Neural progenitor cell (in vitro differentiated cells): ENCODE measurements around the gene ASIC3. TPM values are rescaled to one million over a fixed set of nuclear protein-coding genes. Genes with fewer than 3 reads are reported as not detected.
"Not testable (repeated sequence)": the region's sequence is repeated elsewhere in the genome, so short reads cannot be mapped to it uniquely, and the experiment has no call there.

Experiments
- DNase-seq: peaks from one replicate; pipeline ENCODE4 v3.0.0-alpha.2; 2016; ENCODE audit warnings: low spot score
- H2AFZ ChIP-seq: fragments of 200-600 bp; sonication (generic); replicated peaks from 2 replicates; pipeline ENCODE4 v1.6.1; 2016; ENCODE audit warnings: antibody characterized with exemption
- H3F3A ChIP-seq: fragments of 200-600 bp; sonication (generic); 2 replicates; pipeline ENCODE4 v1.6.1; 2016; ENCODE audit warnings: antibody characterized with exemption, low read depth
- H3K27ac ChIP-seq: fragments of 200-600 bp; sonication (generic); 2 replicates; pipeline ENCODE4 v1.5.1; 2016; ENCODE audit warnings: mild to moderate bottlenecking
- H3K27me3 ChIP-seq: fragments of 200-600 bp; sonication (generic); 2 replicates; pipeline ENCODE4 v1.6.1; 2016; ENCODE audit warnings: mild to moderate bottlenecking, moderate library complexity
- H3K36me3 ChIP-seq: fragments of 200-600 bp; sonication (generic); 2 replicates; pipeline ENCODE4 v1.5.1; 2016
- H3K4me1 ChIP-seq: fragments of 200-600 bp; sonication (generic); 2 replicates; pipeline ENCODE4 v1.6.1; 2016; ENCODE audit warnings: mixed run types
- H3K4me2 ChIP-seq: fragments of 200-600 bp; sonication (generic); 2 replicates; pipeline ENCODE4 v1.6.1; 2016
- H3K4me3 ChIP-seq: fragments of 200-600 bp; sonication (generic); 2 replicates; pipeline ENCODE4 v1.5.1; 2016
- H3K79me2 ChIP-seq: fragments of 200-600 bp; sonication (generic); 2 replicates; pipeline ENCODE4 v1.6.1; 2016; ENCODE audit warnings: low read depth
- H3K9ac ChIP-seq: fragments of 200-600 bp; sonication (generic); 2 replicates; pipeline ENCODE4 v1.6.1; 2016
- H3K9me3 ChIP-seq: fragments of 200-600 bp; sonication (generic); 2 replicates; pipeline ENCODE4 v1.5.1; 2016; ENCODE audit warnings: low read depth
- H4K20me1 ChIP-seq: fragments of 200-600 bp; sonication (generic); 2 replicates; pipeline ENCODE4 v1.6.1; 2016; ENCODE audit warnings: low read depth
- H3K27ac Mint-ChIP-seq: 3 replicates; pipeline ENCODE4 v1.8.0; 2021; ENCODE audit warnings: mixed read lengths
- H3K27me3 Mint-ChIP-seq: 2 replicates; pipeline ENCODE4 v1.8.0; 2022; ENCODE audit warnings: low read depth, mild to moderate bottlenecking, inconsistent platforms, moderate library complexity, mixed read lengths; ENCODE audit not compliant: insufficient read depth
- H3K36me3 Mint-ChIP-seq: 3 replicates; pipeline ENCODE4 v1.8.0; 2021; ENCODE audit warnings: mixed read lengths
- H3K4me1 Mint-ChIP-seq: 3 replicates; pipeline ENCODE4 v1.8.0; 2021; ENCODE audit warnings: mixed read lengths
- H3K4me3 Mint-ChIP-seq: 3 replicates; pipeline ENCODE4 v1.8.0; 2021; ENCODE audit warnings: mild to moderate bottlenecking, moderate library complexity, mixed read lengths
- H3K9me3 Mint-ChIP-seq: 3 replicates; pipeline ENCODE4 v1.8.0; 2020; ENCODE audit warnings: mixed read lengths
- EZH2 ChIP-seq: fragments of 200-600 bp; sonication (generic); IDR thresholded peaks from 2 replicates; pipeline ENCODE4 v1.6.1; 2017; ENCODE audit warnings: antibody characterized with exemption, mild to moderate bottlenecking, moderate library complexity
- EZH2phosphoT487 ChIP-seq: fragments of 200-600 bp; sonication (generic); IDR thresholded peaks from 2 replicates; pipeline ENCODE4 v1.6.1; 2017; ENCODE audit warnings: antibody characterized with exemption
- total RNA-seq: library from RNA; depleted of rRNA; stranded (reverse); fragments of >200 nt; gene quantifications from 2 replicates; pipeline ENCODE4 v1.2.3, GENCODE V29; 2015; ENCODE audit warnings: low replicate concordance
- TF ChIP-seq, protein P1 (sequence below): fragments of 200-600 bp; sonication (generic); IDR thresholded peaks from 2 replicates; pipeline ENCODE4 v1.5.1; 2017; ENCODE audit warnings: antibody characterized with exemption, mild to moderate bottlenecking

Gene ASIC3
- total RNA-seq, 1 donor from 2014 or later = not detected

DNA sequence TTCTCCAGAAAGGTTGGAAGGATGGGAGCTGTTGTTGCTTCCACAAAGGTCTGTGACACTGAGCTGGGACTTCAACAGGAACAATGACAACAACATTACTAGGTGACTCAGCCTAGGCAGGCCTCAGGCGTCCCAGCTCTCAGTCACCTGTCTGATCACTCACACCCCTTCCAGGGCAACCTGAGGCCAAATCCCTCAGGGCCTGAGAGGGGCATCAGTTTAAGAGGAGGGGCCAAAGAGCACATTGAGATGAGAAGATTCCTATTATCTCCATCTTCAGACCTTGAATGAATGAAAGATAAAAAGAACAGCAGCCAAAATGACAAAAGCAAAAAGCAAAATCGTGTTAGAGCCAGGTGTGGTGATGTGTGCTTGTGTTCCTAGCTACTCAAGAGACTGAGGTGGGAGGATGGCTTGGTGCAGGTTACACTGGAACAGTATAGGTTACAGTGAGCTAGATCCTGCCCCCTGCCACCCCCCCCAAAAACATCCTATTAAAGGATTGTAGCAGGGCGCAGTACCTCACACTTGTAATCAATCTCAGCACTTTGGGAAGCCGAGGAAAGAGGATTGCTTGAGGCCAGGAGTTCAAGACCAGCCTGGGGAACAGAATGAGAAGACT, 23.8 kb upstream of the ASIC3 start, which contains the start of gene ATG9B:
Gene ATG9B, minus strand, starts transcription at position 60 of the 622 bp plus-strand sequence. CDS start 71 bp downstream, outside the sequence.
- Mint-ChIP-seq H3K4me1 (peaks cover 60% of the 10 kb centered on the region), H3K27me3 (peaks cover 17% of the 10 kb centered on the region), H3K9me3 (no peaks in the 10 kb centered on the region), H3K4me3 (no peak within 1 kb of the TSS), H3K27ac (peak within 1 kb of the TSS; percentile 68), H3K36me3 (no peaks in the 10 kb centered on the region)
- Histone ChIP-seq H3F3A (peaks cover 37% of the 10 kb centered on the region), H3K4me1 (peaks cover 32% of the 10 kb centered on the region), H3K27ac (no peak within 1 kb of the TSS), H3K9me3 (no peaks in the 10 kb centered on the region), H3K79me2 (peaks cover 2% of the 10 kb centered on the region), H3K36me3 (no peaks in the 10 kb centered on the region), H3K4me2 (no peak within 1 kb of the TSS), H2AFZ (no peak within 1 kb of the TSS), H3K4me3 (no peak within 1 kb of the TSS), H3K27me3 (peaks cover 30% of the 10 kb centered on the region), H3K9ac (no peak within 1 kb of the TSS), H4K20me1 (no peaks in the 10 kb centered on the region)
- DNase-seq = no peak
- TF ChIP-seq, protein P1, sequence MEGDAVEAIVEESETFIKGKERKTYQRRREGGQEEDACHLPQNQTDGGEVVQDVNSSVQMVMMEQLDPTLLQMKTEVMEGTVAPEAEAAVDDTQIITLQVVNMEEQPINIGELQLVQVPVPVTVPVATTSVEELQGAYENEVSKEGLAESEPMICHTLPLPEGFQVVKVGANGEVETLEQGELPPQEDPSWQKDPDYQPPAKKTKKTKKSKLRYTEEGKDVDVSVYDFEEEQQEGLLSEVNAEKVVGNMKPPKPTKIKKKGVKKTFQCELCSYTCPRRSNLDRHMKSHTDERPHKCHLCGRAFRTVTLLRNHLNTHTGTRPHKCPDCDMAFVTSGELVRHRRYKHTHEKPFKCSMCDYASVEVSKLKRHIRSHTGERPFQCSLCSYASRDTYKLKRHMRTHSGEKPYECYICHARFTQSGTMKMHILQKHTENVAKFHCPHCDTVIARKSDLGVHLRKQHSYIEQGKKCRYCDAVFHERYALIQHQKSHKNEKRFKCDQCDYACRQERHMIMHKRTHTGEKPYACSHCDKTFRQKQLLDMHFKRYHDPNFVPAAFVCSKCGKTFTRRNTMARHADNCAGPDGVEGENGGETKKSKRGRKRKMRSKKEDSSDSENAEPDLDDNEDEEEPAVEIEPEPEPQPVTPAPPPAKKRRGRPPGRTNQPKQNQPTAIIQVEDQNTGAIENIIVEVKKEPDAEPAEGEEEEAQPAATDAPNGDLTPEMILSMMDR = no peak
- TF ChIP-seq EZH2 = no peak
- TF ChIP-seq EZH2phosphoT487 = no peak

GRCh38 chr7:151025924-151026671, 22.2 kb upstream of the ASIC3 start:
- H3K27me3 Mint-ChIP-seq = peaks cover 15% of the 10 kb centered on the region
- no peaks in the 10 kb centered on the region for H3K36me3 ChIP-seq
- no peaks in the 10 kb centered on the region for H4K20me1 ChIP-seq
- no peak overlapping the region for H3K4me3 ChIP-seq
- H3K9me3 ChIP-seq = no peaks in the 10 kb centered on the region
- H3K9me3 Mint-ChIP-seq = no peaks in the 10 kb centered on the region
- H3K4me1 ChIP-seq = peaks cover 16% of the 10 kb centered on the region
- peak overlapping the region; percentile 85 for H3K4me2 ChIP-seq
- H3K36me3 Mint-ChIP-seq = no peaks in the 10 kb centered on the region
- H3K27me3 ChIP-seq = peaks cover 24% of the 10 kb centered on the region
- H3K27ac ChIP-seq = no peak overlapping the region
- no peak overlapping the region for H3K27ac Mint-ChIP-seq
- TF ChIP-seq EZH2 = no peak
- TF ChIP-seq EZH2phosphoT487 = no peak
- TF ChIP-seq, protein P1 = no peak
- H3F3A ChIP-seq = peaks cover 22% of the 10 kb centered on the region
- no peak overlapping the region for H3K9ac ChIP-seq
- DNase-seq = no peak
- peaks cover 2% of the 10 kb centered on the region for H3K79me2 ChIP-seq
- H2AFZ ChIP-seq = no peak overlapping the region
- H3K4me3 Mint-ChIP-seq = no peak overlapping the region
- peaks cover 48% of the 10 kb centered on the region for H3K4me1 Mint-ChIP-seq

DNA sequence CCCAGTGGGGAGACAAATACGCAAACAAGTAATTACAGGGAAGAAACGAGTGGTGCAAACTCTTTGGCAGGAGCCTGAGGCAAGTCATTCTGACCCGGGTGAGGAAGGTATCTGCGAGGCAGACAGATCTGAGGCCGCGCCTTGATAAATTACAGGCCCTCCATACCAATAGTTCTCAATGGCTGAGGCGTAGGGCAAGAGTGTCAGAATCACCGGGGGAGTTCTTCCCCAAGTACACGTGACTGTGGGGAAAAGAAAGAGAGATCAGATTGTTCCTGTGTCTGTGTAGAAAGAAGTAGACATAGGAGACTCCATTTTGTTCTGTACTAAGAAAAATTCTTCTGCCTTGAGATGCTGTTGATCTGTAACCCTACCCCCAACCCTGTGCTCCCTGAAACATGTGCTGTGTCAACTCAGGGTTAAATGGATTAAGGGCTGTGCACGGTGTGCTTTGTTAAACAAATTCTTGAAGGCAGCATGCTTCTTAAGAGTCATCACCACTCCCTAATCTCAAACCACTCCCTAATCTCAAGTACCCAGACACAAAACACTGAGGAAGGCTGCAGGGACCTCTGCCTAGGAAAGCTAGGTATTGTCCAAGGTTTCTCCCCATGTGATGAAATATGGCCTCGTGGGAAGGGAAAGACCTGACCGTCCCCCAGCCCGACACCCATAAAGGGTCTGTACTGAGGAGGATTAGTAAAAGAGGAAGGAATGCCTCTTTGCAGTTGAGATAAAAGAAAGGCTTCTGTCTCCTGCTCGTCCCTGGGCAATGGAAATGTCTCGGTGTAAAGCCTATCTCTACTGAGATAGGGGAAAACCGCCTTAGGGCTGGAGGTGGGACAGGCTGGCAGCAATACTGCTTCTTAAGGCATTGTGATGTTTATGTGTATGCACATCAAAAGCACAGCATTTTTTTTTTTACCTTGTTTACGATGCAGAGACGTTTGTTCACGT, 21.3 kb upstream of the ASIC3 start:
- not testable (repeated sequence) for H4K20me1 ChIP-seq, H3K36me3 Mint-ChIP-seq, H3K9me3 ChIP-seq, H3K9me3 Mint-ChIP-seq, H3K27ac ChIP-seq, H3K36me3 ChIP-seq, H3K9ac ChIP-seq, H2AFZ ChIP-seq, H3K79me2 ChIP-seq
- H3K27me3 Mint-ChIP-seq = peaks cover 13% of the 10 kb centered on the region
- peak overlapping the region; percentile 90 for H3K4me3 Mint-ChIP-seq
- Histone ChIP-seq H3K4me2 (peak overlapping the region; percentile 85), H3K27me3 (peaks cover 24% of the 10 kb centered on the region), H3K4me1 (peaks cover 13% of the 10 kb centered on the region), H3F3A (peaks cover 17% of the 10 kb centered on the region), H3K4me3 (peak overlapping the region; percentile 83)
- peaks cover 44% of the 10 kb centered on the region for H3K4me1 Mint-ChIP-seq
- peak; percentile 75 for DNase-seq
- H3K27ac Mint-ChIP-seq = peak overlapping the region; percentile 69

GRCh38 chr7:151027728-151028130, 20.6 kb upstream of the ASIC3 start:
- H3K36me3 Mint-ChIP-seq, H2AFZ ChIP-seq, DNase-seq, H3K9ac ChIP-seq, H4K20me1 ChIP-seq, H3K9me3 ChIP-seq, H3K36me3 ChIP-seq, H3K79me2 ChIP-seq, H3K27ac ChIP-seq, H3K9me3 Mint-ChIP-seq: not testable (repeated sequence)
- Mint-ChIP-seq H3K4me1 (peaks cover 44% of the 10 kb centered on the region), H3K27ac (peak overlapping the region; percentile 69), H3K27me3 (peaks cover 13% of the 10 kb centered on the region), H3K4me3 (peak overlapping the region; percentile 90)
- Histone ChIP-seq H3K4me3 (peak overlapping the region; percentile 83), H3F3A (peaks cover 17% of the 10 kb centered on the region), H3K4me2 (peak overlapping the region; percentile 85), H3K27me3 (peaks cover 24% of the 10 kb centered on the region), H3K4me1 (peaks cover 13% of the 10 kb centered on the region)
